ENCODE measurements around the gene PTPRR. TPM values are rescaled to one million over a fixed set of nuclear protein-coding genes. Genes with fewer than 3 reads are reported as not detected.

PTPRR gene
- total and polyA plus RNA-seq, 2 of the 4 experiments (the other 2 are of a cell fraction), result 0.18 to 0.21 TPM

- H3K56ac ChIP-seq (ENCODE audit: extremely low read depth, insufficient read depth, low read length), result no peak overlapping the region
- H2BK20ac ChIP-seq (ENCODE audit: low read depth, low read length), result no peak overlapping the region
- H3K9me3 ChIP-seq (ENCODE audit: control insufficient read depth, insufficient read depth, low read length), result no peaks in the 10 kb centered on the region; the same call in 1 of the 2 replicates
- no peaks in the 10 kb centered on the region for H3K9me1 ChIP-seq (ENCODE audit: insufficient read depth, low read length)
- H3K27ac ChIP-seq (ENCODE audit: insufficient read depth, low read length), result no peak overlapping the region
- dilution Hi-C loops (cut with HindIII; ENCODE audit: low sequenced_read_pairs, unreplicated experiment), result no loop called here
- in situ Hi-C loops (cut with MboI; ENCODE audit: low sequenced_read_pairs), result no loop called here
- no peak overlapping the region for H2BK5ac ChIP-seq (ENCODE audit: low read depth, low read length, poor library complexity, severe bottlenecking)
- H4K5ac ChIP-seq (ENCODE audit: low read depth, low read length), result no peak overlapping the region
- no peak overlapping the region for H2AK9ac ChIP-seq (replicated peaks; ENCODE audit: low read depth, low read length, poor library complexity)
- no peak overlapping the region for H3K9ac ChIP-seq (ENCODE audit: low read depth, low read length)
- no peaks in the 10 kb centered on the region for H3K27me3 ChIP-seq (ENCODE audit: control insufficient read depth, insufficient read depth, low read length)
- no peak overlapping the region for H2AFZ ChIP-seq (replicated peaks; ENCODE audit: low read length, poor library complexity)
- no CpG with 5 or more reads among the region's 4 CpGs for WGBS, 2 experiments (ENCODE audit: extremely low coverage in 2 of 2, insufficient read length in 1 of 2)
- H3K4me1 ChIP-seq (ENCODE audit: control insufficient read depth, insufficient read depth, low read length), result no peaks in the 10 kb centered on the region
- H3K4me3 ChIP-seq (ENCODE audit: insufficient read depth, low read depth, low read length), result no peak overlapping the region
- no peak overlapping the region for H4K8ac ChIP-seq (ENCODE audit: low read depth in 2 of 2, low read length in 2 of 2)
- ChIA-PET POLR2A (ENCODE audit: unreplicated experiment) (no interaction called here), CTCF (no interaction called here)
- ATAC-seq (ENCODE audit: low read depth) (no peak), DNase-seq (no peak)
- no peak overlapping the region for H2AK5ac ChIP-seq (ENCODE audit: low read depth, low read length)
- intact Hi-C loops (cut with micrococcal nuclease), result no loop called here
- H3K36me3 ChIP-seq (ENCODE audit: control insufficient read depth, insufficient read depth, low read length), result no peaks in the 10 kb centered on the region
- no TSS peak for BruUV-seq (replicated peaks)
- no peak overlapping the region for H3K18ac ChIP-seq (ENCODE audit: low read depth, low read length)
- no peak overlapping the region for H3K4me2 ChIP-seq (ENCODE audit: low read depth, low read length)
- no peak overlapping the region for H3K4ac ChIP-seq (ENCODE audit: low read depth, low read length)
- TF ChIP-seq CHD1 (IDR thresholded peaks at IDR 0.05; ENCODE audit: low read depth, low read length), result no peak
- TF ChIP-seq CTCF (conservative IDR thresholded peaks at IDR 0.05; ENCODE audit: low read depth, low read length), result no peak
- no peak for TF ChIP-seq ELK1 (IDR thresholded peaks at IDR 0.05; ENCODE audit: borderline replicate concordance, low read depth, low read length)
- no peak overlapping the region for H3K14ac ChIP-seq (replicated peaks; ENCODE audit: low read depth, low read length)
- H3K23ac ChIP-seq (ENCODE audit: low read depth, low read length), result no peak overlapping the region
- H4K20me1 ChIP-seq (ENCODE audit: insufficient read depth, low read length), result no peaks in the 10 kb centered on the region
- H4K91ac ChIP-seq (ENCODE audit: insufficient read depth, low read depth, low read length), result no peak overlapping the region
- H2BK120ac ChIP-seq (ENCODE audit: low read depth, low read length), result no peak overlapping the region
- H2BK15ac ChIP-seq (ENCODE audit: low read depth, low read length), result no peak overlapping the region
- H3K79me1 ChIP-seq (ENCODE audit: low read depth in 1 of 2, low read length in 2 of 2), result no peaks in the 10 kb centered on the region
These were observed 44.5 kb upstream of the PTPRR start for GRCh38 chr12:70964867-70965510.

All from IMR-90 (cell line).